ENCODE results near the gene AFG1L. TPM values are rescaled to one million over a fixed set of nuclear protein-coding genes. Genes with fewer than 3 reads are reported as not detected.

Gene AFG1L
- total RNA-seq, 3 donors from 2014 or later = 8.4 to 11.7 (median 10.6) TPM

DNA sequence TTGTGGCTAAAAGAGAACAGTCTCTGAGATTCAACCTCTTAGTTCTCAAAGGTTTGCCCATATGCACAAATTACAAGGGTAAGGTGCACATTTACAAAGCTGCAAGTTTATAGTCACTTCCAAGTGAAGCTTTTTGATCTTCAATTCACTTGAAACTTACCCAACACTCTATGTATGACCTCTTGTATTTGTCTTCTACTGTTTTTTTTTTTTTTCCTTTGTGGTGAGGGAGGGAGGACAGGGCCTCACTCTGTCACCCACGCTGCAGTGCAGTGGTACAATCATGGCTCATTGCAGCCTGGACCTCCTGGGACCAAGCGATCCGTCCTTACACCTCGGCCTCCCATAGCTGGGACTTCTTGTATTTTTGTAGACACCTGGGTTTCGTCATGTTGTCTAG lies 261.4 kb downstream of the AFG1L start:
- ATAC-seq = no peak
- TF ChIP-seq, protein P1, sequence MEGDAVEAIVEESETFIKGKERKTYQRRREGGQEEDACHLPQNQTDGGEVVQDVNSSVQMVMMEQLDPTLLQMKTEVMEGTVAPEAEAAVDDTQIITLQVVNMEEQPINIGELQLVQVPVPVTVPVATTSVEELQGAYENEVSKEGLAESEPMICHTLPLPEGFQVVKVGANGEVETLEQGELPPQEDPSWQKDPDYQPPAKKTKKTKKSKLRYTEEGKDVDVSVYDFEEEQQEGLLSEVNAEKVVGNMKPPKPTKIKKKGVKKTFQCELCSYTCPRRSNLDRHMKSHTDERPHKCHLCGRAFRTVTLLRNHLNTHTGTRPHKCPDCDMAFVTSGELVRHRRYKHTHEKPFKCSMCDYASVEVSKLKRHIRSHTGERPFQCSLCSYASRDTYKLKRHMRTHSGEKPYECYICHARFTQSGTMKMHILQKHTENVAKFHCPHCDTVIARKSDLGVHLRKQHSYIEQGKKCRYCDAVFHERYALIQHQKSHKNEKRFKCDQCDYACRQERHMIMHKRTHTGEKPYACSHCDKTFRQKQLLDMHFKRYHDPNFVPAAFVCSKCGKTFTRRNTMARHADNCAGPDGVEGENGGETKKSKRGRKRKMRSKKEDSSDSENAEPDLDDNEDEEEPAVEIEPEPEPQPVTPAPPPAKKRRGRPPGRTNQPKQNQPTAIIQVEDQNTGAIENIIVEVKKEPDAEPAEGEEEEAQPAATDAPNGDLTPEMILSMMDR (IDR thresholded peaks at IDR 0.05) = no peak
- DNase-seq = no peak
- Histone ChIP-seq H3K9me3 (no peaks in the 10 kb centered on the region), H3K4me1 (ENCODE audit: low read depth) (peaks cover 5% of the 10 kb centered on the region), H3K4me3 (no peak overlapping the region), H3K36me3 (ENCODE audit: low read depth) (no peaks in the 10 kb centered on the region)
- intact Hi-C loops (cut with DNase I, micrococcal nuclease) = no loop called here

DNA sequence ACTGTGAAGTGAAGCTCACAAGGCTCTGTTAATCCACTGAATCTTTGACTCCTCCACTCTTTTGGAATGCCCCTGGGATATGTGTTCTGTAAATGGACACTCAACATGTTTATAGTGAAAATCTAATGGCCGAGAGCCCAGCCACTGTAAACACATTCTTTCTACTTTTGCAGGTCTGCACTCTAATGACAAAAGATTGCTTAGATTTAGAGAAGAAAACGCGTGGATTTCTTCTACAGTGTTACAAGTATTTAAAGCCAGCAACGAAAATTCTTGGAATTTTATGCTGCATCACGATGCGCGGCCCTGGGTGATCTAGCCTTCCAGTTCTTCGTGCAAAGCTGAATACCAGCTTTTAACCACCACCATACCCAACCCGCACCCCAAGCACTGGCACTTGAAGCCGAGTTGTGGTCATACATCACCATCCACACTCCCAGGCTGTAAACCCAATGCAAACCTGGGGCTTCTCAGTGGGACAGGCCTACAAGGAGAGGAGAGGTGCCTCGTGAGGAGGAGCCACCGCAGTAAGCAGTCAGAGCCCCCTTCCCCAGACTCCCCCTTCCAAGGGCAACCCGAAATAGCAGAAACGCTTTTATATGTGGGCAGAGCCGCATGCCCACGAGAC lies 262.1 kb downstream of the AFG1L start:
- DNase-seq (peak in 1 of 3 donors; percentile 41), ATAC-seq (no peak)
- H3K36me3 ChIP-seq (ENCODE audit: low read depth) = no peaks in the 10 kb centered on the region
- H3K4me3 ChIP-seq = no peak overlapping the region
- H3K9me3 ChIP-seq = no peaks in the 10 kb centered on the region
- H3K4me1 ChIP-seq (ENCODE audit: low read depth) = peaks cover 5% of the 10 kb centered on the region
- intact Hi-C loops (cut with DNase I, micrococcal nuclease) = no loop called here
- TF ChIP-seq, protein P1 (IDR thresholded peaks at IDR 0.05) = no peak

DNA sequence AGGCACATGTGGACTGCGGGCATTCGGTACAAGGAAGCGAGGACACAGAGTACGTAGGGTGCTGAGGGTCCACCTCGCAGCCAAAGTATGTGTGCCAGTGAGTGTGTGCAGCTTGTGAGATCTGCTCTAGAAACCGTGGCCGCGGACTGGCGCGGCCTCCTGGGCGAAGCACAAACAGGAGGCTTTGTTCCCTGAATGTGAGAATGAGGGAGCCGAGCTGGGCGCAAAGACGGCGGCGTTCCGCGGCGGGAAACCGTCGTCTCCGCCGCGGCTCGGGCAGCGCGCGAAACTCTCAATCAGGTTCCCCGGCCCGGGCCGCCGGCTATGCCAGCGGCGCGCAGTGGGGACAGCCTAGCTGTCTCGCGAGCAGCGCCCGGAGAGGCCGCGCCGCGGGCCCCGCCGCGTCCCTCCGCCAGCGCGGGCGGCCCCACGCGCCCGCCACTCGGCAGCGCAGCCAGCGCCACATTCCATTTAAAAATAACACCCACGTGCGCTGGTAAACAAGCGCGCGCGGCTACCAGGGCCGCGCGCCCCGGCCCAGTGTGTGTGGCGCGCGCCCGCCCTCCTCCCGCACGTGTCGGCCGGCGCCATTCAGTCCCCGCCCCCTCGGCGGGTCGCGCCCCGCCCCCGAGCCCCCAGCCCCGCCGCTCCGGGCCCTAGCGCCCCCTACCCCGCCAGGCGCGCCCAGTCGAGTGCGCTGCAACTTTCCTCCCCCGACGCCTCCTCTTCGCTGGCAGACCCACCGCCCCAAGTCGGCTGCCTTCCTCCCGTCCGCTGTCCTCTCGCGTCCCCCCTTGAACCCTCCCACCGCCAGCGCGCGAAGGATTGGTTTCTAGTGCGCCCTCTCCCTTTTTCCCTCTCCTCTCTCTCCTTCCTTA lies 262.9 kb downstream of the AFG1L start:
- peak overlapping the region; percentile 50 for H3K4me3 ChIP-seq
- TF ChIP-seq, protein P1 (IDR thresholded peaks at IDR 0.05) = no peak
- intact Hi-C loops (cut with DNase I, micrococcal nuclease) = no loop called here
- no peaks in the 10 kb centered on the region for H3K36me3 ChIP-seq (ENCODE audit: low read depth)
- DNase-seq = peak in 2 of 3 donors; percentile 83 to 84
- H3K4me1 ChIP-seq (ENCODE audit: low read depth) = peaks cover 5% of the 10 kb centered on the region
- H3K9me3 ChIP-seq = no peaks in the 10 kb centered on the region
- ATAC-seq = peak; percentile 50

DNA sequence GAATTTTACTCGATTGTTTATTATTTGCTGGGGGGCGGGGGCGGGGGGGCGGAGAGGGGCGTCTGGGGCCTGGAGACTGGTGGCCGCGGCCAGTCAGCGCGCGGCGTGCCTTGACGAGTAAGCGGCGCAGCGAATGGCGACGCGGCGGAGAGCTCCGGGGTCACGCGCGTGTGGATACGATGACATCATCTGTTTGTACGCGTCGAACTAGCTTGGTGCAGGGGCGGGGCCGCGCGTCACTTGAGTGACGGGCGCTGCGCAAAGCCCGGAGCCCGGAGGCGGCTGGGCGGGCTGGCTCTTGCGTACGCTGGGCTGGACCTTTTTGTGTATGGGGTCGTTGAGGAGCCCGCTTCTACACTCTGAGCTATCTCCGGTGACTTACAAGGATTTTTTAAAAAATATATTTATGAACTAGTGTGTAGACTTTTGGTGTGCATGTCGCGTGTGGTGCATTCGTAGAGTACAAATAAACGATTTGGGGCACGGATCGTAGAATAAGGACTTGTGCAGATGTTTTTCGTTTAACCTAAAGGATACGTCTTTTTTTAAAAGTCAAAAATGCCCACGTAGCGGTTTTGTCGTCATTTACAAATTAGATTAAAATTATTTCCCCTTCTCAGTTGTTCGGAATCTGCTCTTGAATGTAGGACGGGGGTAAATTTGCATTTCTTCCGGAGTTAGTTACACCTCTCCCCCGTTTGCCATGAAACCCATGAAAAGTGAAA lies 263.7 kb downstream of the AFG1L start:
- Histone ChIP-seq H3K9me3 (no peaks in the 10 kb centered on the region), H3K4me3 (peak overlapping the region; percentile 79), H3K36me3 (ENCODE audit: low read depth) (no peaks in the 10 kb centered on the region), H3K4me1 (ENCODE audit: low read depth) (peaks cover 5% of the 10 kb centered on the region)
- DNase-seq = peak; percentile 98 to 99 (median 99)
- peak; percentile 69 for ATAC-seq
- TF ChIP-seq, protein P1 (IDR thresholded peaks at IDR 0.05) = no peak
- intact Hi-C loops (cut with DNase I, micrococcal nuclease) = no loop called here

DNA sequence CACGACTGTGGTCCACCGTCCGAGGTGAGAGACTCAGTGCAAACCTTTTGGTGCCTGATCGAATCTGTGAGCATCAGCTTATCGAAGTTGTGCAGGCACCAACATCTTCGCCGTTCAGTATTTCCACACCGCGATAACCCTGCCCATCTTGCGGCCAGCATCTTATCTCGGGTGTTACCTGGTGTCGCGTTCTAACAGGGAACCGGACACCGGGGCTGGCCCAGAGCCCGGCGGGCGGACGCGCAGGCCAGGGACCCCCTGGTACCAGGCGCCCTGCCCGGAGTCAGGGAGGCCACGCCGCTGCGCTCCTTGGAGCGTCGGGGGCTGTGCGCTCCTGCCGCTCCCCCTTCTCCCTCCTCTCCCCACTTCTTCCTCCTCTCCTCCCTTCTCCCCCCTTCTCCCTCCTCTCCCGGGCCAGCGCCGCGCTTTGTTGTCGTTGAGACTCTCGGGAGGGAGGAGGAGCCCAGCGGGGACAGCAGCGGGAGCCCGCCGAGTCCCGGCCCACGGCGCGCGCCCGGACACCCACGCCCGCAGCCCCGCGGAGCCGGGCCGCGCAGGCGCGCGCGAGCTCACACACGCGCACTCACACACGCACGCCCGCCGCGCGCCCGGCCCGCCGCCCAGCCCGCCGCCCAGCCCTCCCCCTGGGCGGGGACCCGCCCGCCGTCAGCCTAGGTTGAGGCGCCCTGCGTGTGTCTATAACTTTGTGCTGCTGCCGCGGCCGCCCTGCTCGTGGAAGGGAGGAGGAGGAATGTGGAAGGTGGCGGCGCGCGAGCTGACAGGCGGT lies 264.4 kb downstream of the AFG1L start:
- intact Hi-C loops (cut with DNase I, micrococcal nuclease) = no loop called here
- peaks cover 5% of the 10 kb centered on the region for H3K4me1 ChIP-seq (ENCODE audit: low read depth)
- TF ChIP-seq, protein P1 (IDR thresholded peaks at IDR 0.05) = no peak
- ATAC-seq (peak; percentile 66), DNase-seq (peak; percentile 90 to 95 (median 94))
- H3K4me3 ChIP-seq = peak overlapping the region; percentile 79
- H3K9me3 ChIP-seq = no peaks in the 10 kb centered on the region
- H3K36me3 ChIP-seq (ENCODE audit: low read depth) = no peaks in the 10 kb centered on the region
